CD8-positive, alpha-beta memory T cell (primary cell): ENCODE results near the gene TRIM47. TPM values are rescaled to one million over a fixed set of nuclear protein-coding genes. Genes with fewer than 3 reads are reported as not detected.

Source experiments
- CTCF ChIA-PET: fragments of 350-600 bp; sonication (Branson Sonifier 250); formaldehyde crosslinking; loops from one replicate; lab custom pipeline; 2021; ENCODE audit warnings: antibody characterized with exemption; lab: Charles Lee
- POLR2A ChIA-PET: fragments of 350-600 bp; sonication (Branson Sonifier 250); formaldehyde crosslinking; loops from one replicate; lab custom pipeline; 2021; ENCODE audit warnings: antibody characterized with exemption; lab: Charles Lee
- DNase-seq, 5 donors: peaks; one replicate each; pipeline versions ENCODE4 v3.0.0 to v3.0.0-alpha.2; 2020 to 2022; ENCODE audit warnings: mixed read lengths in 1 of 5
- H3K27ac ChIP-seq: one replicate; pipeline ENCODE4 v1.7.0; 2013; ENCODE audit warnings: low read depth, mild to moderate bottlenecking, low read length, moderate library complexity
- H3K27me3 ChIP-seq: 2 replicates; pipeline ENCODE4 v1.7.0; 2013; ENCODE audit warnings: low read length, mild to moderate bottlenecking; ENCODE audit not compliant: insufficient read depth, poor library complexity, severe bottlenecking
- H3K36me3 ChIP-seq: 2 replicates; pipeline ENCODE4 v1.7.0; 2013; ENCODE audit warnings: mild to moderate bottlenecking, low read length, moderate library complexity; ENCODE audit not compliant: insufficient read depth
- H3K4me1 ChIP-seq: 2 replicates; pipeline ENCODE4 v1.7.0; 2013; ENCODE audit warnings: mild to moderate bottlenecking, low read length, moderate library complexity; ENCODE audit not compliant: insufficient read depth
- H3K4me3 ChIP-seq: 2 replicates; pipeline ENCODE4 v1.7.0; 2013; ENCODE audit warnings: mild to moderate bottlenecking, low read length
- H3K9me3 ChIP-seq: 2 replicates; pipeline ENCODE4 v1.7.0; 2013; ENCODE audit warnings: mild to moderate bottlenecking, low read length
- H3K27ac Mint-ChIP-seq, 8 donors: one replicate each; pipeline ENCODE4 v1.8.0; 2020 to 2021; ENCODE audit warnings: mixed read lengths in 8 of 8, mild to moderate bottlenecking in 6 of 8, inconsistent platforms in 3 of 8, moderate library complexity in 3 of 8
- H3K27me3 Mint-ChIP-seq, 2 donors: one replicate each; pipeline ENCODE4 v1.8.0; 2020 to 2021; ENCODE audit warnings: mixed read lengths in 2 of 2, mild to moderate bottlenecking in 1 of 2, moderate library complexity in 1 of 2
- H3K36me3 Mint-ChIP-seq, 3 donors: one replicate each; pipeline ENCODE4 v1.8.0; 2020 to 2021; ENCODE audit warnings: mixed read lengths in 3 of 3, inconsistent platforms in 1 of 3, mild to moderate bottlenecking in 1 of 3
- H3K4me1 Mint-ChIP-seq, 3 donors: one replicate each; pipeline ENCODE4 v1.8.0; 2020 to 2021; ENCODE audit warnings: mixed read lengths in 3 of 3, inconsistent platforms in 1 of 3, mild to moderate bottlenecking in 1 of 3
- H3K4me3 Mint-ChIP-seq, 7 donors: one replicate each; pipeline ENCODE4 v1.8.0; 2020 to 2021; ENCODE audit warnings: mixed read lengths in 7 of 7, mild to moderate bottlenecking in 6 of 7, moderate library complexity in 4 of 7, inconsistent platforms in 2 of 7
- H3K9me3 Mint-ChIP-seq, 5 donors: one replicate each; pipeline ENCODE4 v1.8.0; 2020 to 2022; ENCODE audit warnings: mixed read lengths in 5 of 5, mild to moderate bottlenecking in 3 of 5, moderate library complexity in 2 of 5, inconsistent platforms in 1 of 5
- polyA plus RNA-seq: library from polyadenylated mRNA; unstranded; fragments of 300-500 nt; fragmentation: Illumina TruSeq; gene quantifications from one replicate; pipeline ENCODE4 v1.2.3, GENCODE V29; 2021
- total RNA-seq, 2 experiments: library from RNA; stranded (reverse); gene quantifications; one replicate each; pipeline ENCODE4 v1.2.3, GENCODE V29; 2021

Gene TRIM47
- total and polyA plus RNA-seq, 3 experiments from 2014 or later = 12.6 to 17.6 (median 14.1) TPM

DNA sequence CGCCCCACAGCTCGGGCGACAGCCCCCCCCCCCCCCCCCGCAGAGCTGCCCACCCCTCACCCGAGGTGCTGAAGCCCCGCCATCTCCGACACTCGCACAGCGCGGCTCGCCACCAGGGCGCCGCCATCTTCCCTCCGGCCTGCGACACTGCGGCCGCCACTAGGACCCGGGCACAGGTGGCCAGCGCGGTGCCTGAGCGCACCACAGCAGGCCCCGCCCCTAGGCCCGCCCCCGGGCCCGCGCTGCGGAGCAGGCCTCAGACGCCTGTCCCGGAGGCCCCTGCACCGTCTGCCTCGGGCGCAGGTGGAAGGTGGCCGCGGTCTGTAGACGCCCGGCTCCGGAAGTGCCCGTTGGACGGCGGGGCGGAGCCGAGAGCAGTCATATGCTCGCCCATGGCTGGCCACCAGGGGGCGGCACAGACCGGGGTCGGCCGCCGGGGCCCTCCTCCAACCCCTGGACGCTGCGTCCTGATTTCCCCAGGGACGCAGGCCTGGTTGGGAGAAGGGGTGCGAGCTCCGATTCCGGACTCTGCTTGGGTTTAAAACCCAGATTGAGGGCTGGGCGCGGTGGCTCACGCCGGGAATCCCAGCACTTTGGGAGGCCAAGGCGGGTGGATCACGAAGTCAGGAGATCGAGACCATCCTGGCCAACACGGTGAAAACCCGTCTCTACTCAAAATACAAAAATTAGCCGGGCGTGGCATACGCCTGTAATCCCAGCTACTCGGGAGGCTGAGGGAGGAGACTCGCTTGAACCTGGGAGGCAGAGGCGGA is 26.6 kb upstream of the TRIM47 start, which contains the start of gene MRPL38:
Gene MRPL38 (minus strand): TSS at position 136 of the 773 bp plus-strand sequence. CDS start 9 bp downstream, at position 127.
- peaks cover 3 to 14% (median 5%) of the 10 kb centered on the region in 3 donors for H3K4me1 Mint-ChIP-seq
- peaks cover 0 to 2% of the 10 kb centered on the region in 2 donors for H3K27me3 Mint-ChIP-seq
- H3K4me3 Mint-ChIP-seq = peak within 1 kb of the TSS; percentile 81 to 94 (median 88)
- H3K9me3 ChIP-seq = no peaks in the 10 kb centered on the region
- no peaks in the 10 kb centered on the region for H3K27me3 ChIP-seq
- peak; percentile 86 to 97 (median 94) for DNase-seq
- CTCF ChIA-PET = interaction anchor here (0.7 to 4.6 kb wide), 23 partner anchors 8 to 393 kb away, joined by 3 to 28 read pairs (median 4); partner anchors contain the start of genes CDK3, TRIM47, TRIM65 and WBP2
- H3K36me3 ChIP-seq = peaks cover 12% of the 10 kb centered on the region
- H3K36me3 Mint-ChIP-seq = peaks cover 0 to 28% (median 0%) of the 10 kb centered on the region in 3 donors
- H3K27ac ChIP-seq = peak within 1 kb of the TSS; percentile 69
- H3K4me1 ChIP-seq = peaks cover 13% of the 10 kb centered on the region
- POLR2A ChIA-PET = interaction anchor here (1.1 to 2.0 kb wide), 7 partner anchors 9 to 140 kb away, joined by 3 to 6 read pairs (median 4); partner anchors contain the start of genes FBF1 and GALK1
- H3K4me3 ChIP-seq = peak within 1 kb of the TSS; percentile 64
- H3K27ac Mint-ChIP-seq = peak within 1 kb of the TSS; percentile 84 to 97 (median 91)
- no peaks in the 10 kb centered on the region for H3K9me3 Mint-ChIP-seq

DNA sequence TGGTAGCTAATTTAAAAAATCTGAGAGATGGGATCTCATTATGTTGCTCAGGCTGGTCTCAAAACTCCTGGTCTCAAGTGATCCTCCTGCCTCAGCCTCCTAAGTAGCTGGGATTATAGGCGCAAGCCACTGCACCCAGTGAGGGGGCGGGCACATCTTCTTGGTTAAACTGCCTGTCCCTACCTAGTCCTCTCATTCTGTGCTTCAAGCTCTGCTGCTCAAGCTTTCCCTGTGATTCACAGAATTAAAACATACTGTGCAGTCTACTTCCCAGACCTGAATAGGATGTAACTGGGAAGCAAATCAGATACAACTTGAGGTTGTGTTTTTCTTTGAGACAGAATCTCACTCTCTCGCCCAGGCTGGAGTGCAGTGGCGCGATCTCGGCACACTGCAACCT is 24.0 kb upstream of the TRIM47 start:
- ChIA-PET CTCF (interaction anchor here (1.2 to 4.6 kb wide), 4 partner anchors 12 to 103 kb away, joined by 3 to 28 read pairs (median 16); no protein-coding TSS in a partner anchor), POLR2A (no interaction called here)
- H3K4me1 ChIP-seq = peaks cover 13% of the 10 kb centered on the region
- H3K4me3 ChIP-seq = no peak overlapping the region
- peaks cover 0 to 52% (median 2%) of the 10 kb centered on the region in 3 donors for H3K36me3 Mint-ChIP-seq
- H3K9me3 Mint-ChIP-seq = no peaks in the 10 kb centered on the region
- no peak overlapping the region for H3K27ac ChIP-seq
- no peaks in the 10 kb centered on the region for H3K9me3 ChIP-seq
- no peak for DNase-seq
- no peaks in the 10 kb centered on the region for H3K27me3 Mint-ChIP-seq
- no peaks in the 10 kb centered on the region for H3K27me3 ChIP-seq
- H3K4me3 Mint-ChIP-seq = peak overlapping the region in 1 of 7 donors; percentile 88
- H3K36me3 ChIP-seq = peaks cover 12% of the 10 kb centered on the region
- peaks cover 8 to 18% (median 10%) of the 10 kb centered on the region in 3 donors for H3K4me1 Mint-ChIP-seq
- H3K27ac Mint-ChIP-seq = peak overlapping the region in 2 of 8 donors; percentile 10 to 42

DNA sequence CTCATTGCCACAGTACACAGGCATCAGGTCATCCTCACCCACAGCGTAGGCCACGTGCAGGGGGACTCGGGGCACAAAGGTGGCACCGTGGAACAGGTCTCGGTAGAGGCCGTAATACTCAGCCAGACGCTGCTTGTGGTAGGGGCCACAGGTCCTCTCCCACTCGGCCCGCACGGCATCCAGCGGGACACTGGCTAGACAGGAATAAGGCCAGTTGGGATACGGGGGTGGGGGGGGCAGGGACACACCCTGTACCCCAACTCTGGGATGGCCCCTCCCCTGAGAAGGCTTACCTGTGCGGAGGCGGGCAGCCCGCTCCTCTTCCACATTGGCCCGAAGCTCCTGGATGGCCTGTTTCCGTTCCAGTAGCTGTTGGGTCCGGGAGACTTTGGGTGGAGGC is 23.3 kb upstream of the TRIM47 start:
- no peak for DNase-seq
- Mint-ChIP-seq H3K27ac (peak overlapping the region in 2 of 8 donors; percentile 27 to 42), H3K9me3 (no peaks in the 10 kb centered on the region), H3K4me3 (peak overlapping the region in 2 of 7 donors; percentile 42 to 61), H3K27me3 (no peaks in the 10 kb centered on the region), H3K36me3 (peaks cover 0 to 53% (median 2%) of the 10 kb centered on the region in 3 donors), H3K4me1 (peaks cover 9 to 22% (median 12%) of the 10 kb centered on the region in 3 donors)
- H3K27me3 ChIP-seq = no peaks in the 10 kb centered on the region
- no peak overlapping the region for H3K4me3 ChIP-seq
- ChIA-PET CTCF (interaction anchor here (1.6 to 6.2 kb wide), 3 partner anchors 25 to 54 kb away, joined by 3 to 51 read pairs (median 27); no protein-coding TSS in a partner anchor), POLR2A (no interaction called here)
- no peak overlapping the region for H3K27ac ChIP-seq
- peaks cover 13% of the 10 kb centered on the region for H3K4me1 ChIP-seq
- H3K9me3 ChIP-seq = no peaks in the 10 kb centered on the region
- H3K36me3 ChIP-seq = peaks cover 12% of the 10 kb centered on the region

DNA sequence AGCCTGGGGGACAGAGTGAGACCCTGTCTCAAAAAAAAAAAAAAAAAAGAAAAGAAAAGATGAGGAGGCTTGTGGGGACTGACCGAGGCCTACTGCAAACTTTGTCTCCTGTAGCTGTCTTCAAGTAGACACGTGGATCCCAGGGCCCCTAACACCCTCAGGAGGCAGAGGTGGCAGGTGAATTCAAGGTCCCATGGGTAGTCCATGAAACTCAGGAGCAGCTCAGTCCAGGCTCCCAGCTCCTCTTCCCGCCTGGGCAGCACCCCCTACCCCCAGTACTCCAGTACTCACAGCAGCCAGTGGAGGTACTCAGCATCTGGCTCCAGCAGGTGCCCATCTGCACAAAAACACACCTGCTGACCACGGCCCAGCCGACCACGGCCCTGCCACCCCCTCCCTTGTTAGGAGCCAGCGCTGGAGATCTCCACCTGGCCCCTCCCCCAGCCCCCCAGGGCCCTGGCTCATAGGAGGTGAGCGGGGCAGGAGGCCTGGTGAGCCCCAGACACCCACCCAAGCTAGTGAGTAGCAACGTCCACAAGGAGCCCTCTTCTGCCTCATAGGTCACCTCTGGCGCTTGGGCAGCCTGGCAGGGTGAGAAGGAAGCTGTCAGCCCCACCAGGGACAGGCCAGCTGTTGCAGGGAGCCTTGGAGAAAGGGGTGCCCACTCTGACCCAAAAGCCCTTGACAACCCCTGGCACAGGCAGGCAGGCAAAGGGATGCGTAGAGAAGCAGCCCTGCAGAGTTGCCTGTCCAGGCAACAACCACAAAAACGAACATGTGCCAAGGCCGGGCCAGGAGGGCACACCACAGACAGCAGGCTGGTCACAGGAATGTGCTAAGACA is 22.5 kb upstream of the TRIM47 start:
- CTCF ChIA-PET = interaction anchor here (0.9 to 6.2 kb wide), 2 partner anchors 28 to 39 kb away, joined by 4 to 51 read pairs; no protein-coding TSS in a partner anchor
- peaks cover 10% of the 10 kb centered on the region for H3K4me1 ChIP-seq
- Mint-ChIP-seq H3K9me3 (no peaks in the 10 kb centered on the region), H3K36me3 (peaks cover 0 to 53% (median 2%) of the 10 kb centered on the region in 3 donors), H3K27ac (no peak overlapping the region), H3K4me1 (peaks cover 10 to 18% (median 13%) of the 10 kb centered on the region in 3 donors), H3K27me3 (no peaks in the 10 kb centered on the region), H3K4me3 (peak overlapping the region in 2 of 7 donors; percentile 42 to 61)
- POLR2A ChIA-PET = interaction anchor here (1.0 kb wide), 1 partner anchor 45 kb away, joined by 4 read pairs; no protein-coding TSS in a partner anchor
- no peak overlapping the region for H3K4me3 ChIP-seq
- peaks cover 12% of the 10 kb centered on the region for H3K36me3 ChIP-seq
- H3K9me3 ChIP-seq = no peaks in the 10 kb centered on the region
- H3K27me3 ChIP-seq = no peaks in the 10 kb centered on the region
- DNase-seq = no peak
- no peak overlapping the region for H3K27ac ChIP-seq

DNA sequence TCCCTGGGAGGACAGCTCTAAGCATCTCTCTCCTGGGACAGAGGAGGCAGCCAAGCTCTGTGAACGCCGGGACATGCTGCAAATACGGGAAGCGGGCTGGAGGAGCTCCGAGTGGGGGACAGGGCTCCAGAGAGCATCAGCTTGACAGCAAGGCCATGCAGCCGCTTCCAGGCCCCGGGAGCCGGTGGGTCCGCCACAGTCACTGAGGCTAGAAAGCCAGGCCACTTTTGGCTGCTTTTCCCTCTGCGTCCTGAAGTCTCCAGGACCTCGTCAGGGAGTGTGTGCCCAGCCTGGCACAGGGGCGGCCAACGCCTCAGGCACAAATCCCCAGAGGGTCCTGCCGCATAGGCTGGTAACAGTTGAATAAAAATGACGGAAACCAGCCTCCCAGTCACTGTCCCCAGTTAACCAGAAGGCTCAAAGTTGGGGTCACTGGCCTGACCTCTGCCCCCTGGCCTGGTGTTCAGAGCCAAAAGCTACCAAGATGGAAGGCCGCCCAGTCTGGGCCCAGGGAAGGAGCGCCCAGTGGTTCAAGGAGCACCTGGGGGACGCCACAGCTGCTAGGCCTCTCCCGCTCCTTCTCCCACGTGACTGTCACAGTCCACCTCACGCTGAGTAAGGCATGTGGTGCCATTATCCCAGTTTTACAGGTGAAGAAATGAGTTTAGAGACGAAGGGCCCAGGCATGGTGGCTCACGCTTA is 21.5 kb upstream of the TRIM47 start:
- POLR2A ChIA-PET = interaction anchor here (0.6 to 1.0 kb wide), 2 partner anchors 44 to 88 kb away, joined by 3 to 4 read pairs; no protein-coding TSS in a partner anchor
- Mint-ChIP-seq H3K4me1 (peaks cover 20 to 24% (median 23%) of the 10 kb centered on the region in 3 donors), H3K9me3 (no peaks in the 10 kb centered on the region), H3K27ac (peak overlapping the region in 1 of 8 donors; percentile 29), H3K4me3 (peak overlapping the region in 1 of 7 donors; percentile 10), H3K36me3 (peaks cover 0 to 56% (median 2%) of the 10 kb centered on the region in 3 donors), H3K27me3 (no peaks in the 10 kb centered on the region)
- H3K4me3 ChIP-seq = no peak overlapping the region
- no peaks in the 10 kb centered on the region for H3K9me3 ChIP-seq
- no peaks in the 10 kb centered on the region for H3K27me3 ChIP-seq
- peaks cover 17% of the 10 kb centered on the region for H3K4me1 ChIP-seq
- DNase-seq = no peak
- CTCF ChIA-PET = interaction anchor here (0.9 to 6.2 kb wide), 2 partner anchors 27 to 38 kb away, joined by 4 to 51 read pairs; no protein-coding TSS in a partner anchor
- H3K36me3 ChIP-seq = peaks cover 12% of the 10 kb centered on the region
- H3K27ac ChIP-seq = no peak overlapping the region

DNA sequence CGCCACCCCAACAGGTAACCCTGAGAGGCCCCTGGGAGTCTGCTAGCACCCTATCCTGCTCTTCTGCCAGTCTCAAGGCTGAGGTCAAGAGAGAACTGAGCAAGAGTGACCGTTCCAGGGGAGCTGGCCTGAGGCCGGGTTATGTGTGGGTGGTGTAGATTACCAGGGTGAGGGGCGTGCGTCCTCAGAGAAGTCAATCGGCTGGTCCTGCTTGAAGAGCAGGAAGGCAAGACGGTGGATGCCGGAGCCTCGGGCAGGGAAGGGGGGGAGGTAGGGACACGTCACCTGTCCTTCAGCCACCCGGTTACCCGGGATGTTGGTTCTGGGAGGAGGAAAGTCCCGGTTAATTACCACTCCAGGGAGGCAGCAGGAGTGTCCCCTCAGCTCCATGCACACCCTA is 21.0 kb upstream of the TRIM47 start:
- H3K36me3 ChIP-seq = peaks cover 12% of the 10 kb centered on the region
- H3K4me1 Mint-ChIP-seq = peaks cover 21 to 27% (median 23%) of the 10 kb centered on the region in 3 donors

More for the DNA sequence above, 21.0 kb upstream of the TRIM47 start:
- ChIA-PET POLR2A (interaction anchor here (0.6 kb wide), 1 partner anchor 89 kb away, joined by 3 read pairs; no protein-coding TSS in a partner anchor), CTCF (interaction anchor here (6.2 kb wide), 1 partner anchor 26 kb away, joined by 51 read pairs; no protein-coding TSS in a partner anchor)
- no peak overlapping the region for H3K4me3 ChIP-seq
- peaks cover 0 to 54% (median 2%) of the 10 kb centered on the region in 3 donors for H3K36me3 Mint-ChIP-seq
- no peak overlapping the region for H3K27ac ChIP-seq
- no peaks in the 10 kb centered on the region for H3K27me3 Mint-ChIP-seq
- H3K9me3 Mint-ChIP-seq = no peaks in the 10 kb centered on the region
- H3K27me3 ChIP-seq = no peaks in the 10 kb centered on the region
- H3K4me1 ChIP-seq = peaks cover 23% of the 10 kb centered on the region
- peak overlapping the region in 1 of 8 donors; percentile 27 for H3K27ac Mint-ChIP-seq
- H3K4me3 Mint-ChIP-seq = peak overlapping the region in 2 of 7 donors; percentile 51 to 67
- no peak for DNase-seq
- H3K9me3 ChIP-seq = no peaks in the 10 kb centered on the region
